PFSK-1 (cell line): Measurements from ENCODE around the gene FERMT1.

Experiments
- FOXP2 ChIP-seq: optimal IDR thresholded peaks from 2 replicates; pipeline ENCODE3; 2011; ENCODE audit warnings: borderline replicate concordance, control low read depth, inconsistent platforms; ENCODE audit not compliant: insufficient read depth; ENCODE audit errors: extremely low read length, extremely low read depth
- POLR2AphosphoS5 ChIP-seq: IDR thresholded peaks from 2 replicates; pipeline ENCODE4 v1.6.1; 2012; ENCODE audit warnings: low read depth, mild to moderate bottlenecking, control low read depth, low read length, moderate library complexity
- REST ChIP-seq, 2 experiments: IDR thresholded peaks; 2 replicates each; pipeline versions ENCODE4 v1.6.1 to v1.8.0; 2011 to 2012; ENCODE audit warnings: low read depth in 2 of 2, low read length in 2 of 2, control low read depth in 1 of 2, inconsistent platforms in 1 of 2, mild to moderate bottlenecking in 1 of 2, moderate library complexity in 1 of 2; ENCODE audit not compliant: insufficient read depth in 1 of 2
- SIN3A ChIP-seq: IDR thresholded peaks from 2 replicates; pipeline ENCODE4 v1.6.1; 2012; ENCODE audit warnings: mild to moderate bottlenecking, low read length, moderate library complexity, borderline replicate concordance; ENCODE audit not compliant: insufficient read depth
- TAF1 ChIP-seq: IDR thresholded peaks from 2 replicates; pipeline ENCODE4 v1.6.1; 2012; ENCODE audit warnings: low read length, control low read depth, borderline replicate concordance; ENCODE audit not compliant: insufficient read depth

GRCh38 chr20:6165346-6165745, 42.5 kb upstream of the FERMT1 start:
- no peak for TF ChIP-seq POLR2AphosphoS5
- no peak for TF ChIP-seq REST (IDR thresholded peaks at IDR 0.05; ENCODE audit: insufficient read depth in 1 of 2, low read depth in 2 of 2, low read length in 2 of 2)
- TF ChIP-seq SIN3A: no peak
- TF ChIP-seq TAF1: no peak
- TF ChIP-seq FOXP2: no peak
